H1 (cell line): Measurements from ENCODE around the gene MT1F. TPM values are rescaled to one million over a fixed set of nuclear protein-coding genes. Genes with fewer than 3 reads are reported as not detected.

Experiments
- HDAC2 ChIP-seq, 2 experiments: fragments of 300-600 bp in 1 of 2; sonication (generic) in 1 of 2; IDR thresholded peaks; 2 replicates each; pipeline ENCODE4 v1.6.1; 2011 to 2012; ENCODE audit warnings: low read depth in 2 of 2, low read length in 2 of 2, mild to moderate bottlenecking in 2 of 2, moderate library complexity in 2 of 2, borderline replicate concordance in 1 of 2, inconsistent platforms in 1 of 2
- JUND ChIP-seq: IDR thresholded peaks from 2 replicates; pipeline ENCODE4 v1.6.1; 2011; ENCODE audit warnings: mild to moderate bottlenecking, improper control_type of control experiment, low read length
- NANOG ChIP-seq: IDR thresholded peaks from 2 replicates; pipeline ENCODE4 v1.6.1; 2011; ENCODE audit warnings: low read length, low read depth, mild to moderate bottlenecking, inconsistent platforms; ENCODE audit not compliant: insufficient read depth, poor library complexity, severe bottlenecking
- SAP30 ChIP-seq: fragments of 300-600 bp; sonication (generic); IDR thresholded peaks from 2 replicates; pipeline ENCODE4 v1.7.1; 2012; ENCODE audit warnings: low read length, moderate library complexity, mild to moderate bottlenecking, inconsistent platforms; ENCODE audit not compliant: insufficient read depth, insufficient replicate concordance
- SIN3A ChIP-seq, 2 experiments: IDR thresholded peaks in 1 of 2; conservative IDR thresholded peaks in 1 of 2; 2 replicates each; pipeline ENCODE4 v1.6.1; 2011 to 2012; ENCODE audit warnings: low read length in 2 of 2, improper control_type of control experiment in 1 of 2, low read depth in 1 of 2, mild to moderate bottlenecking in 1 of 2
- TBP ChIP-seq: IDR thresholded peaks from 2 replicates; pipeline ENCODE4 v1.6.1; 2011; ENCODE audit warnings: low read depth, low read length, improper control_type of control experiment
- YY1 ChIP-seq: IDR thresholded peaks from 2 replicates; pipeline ENCODE4 v1.6.1; 2011; ENCODE audit warnings: low read depth, mild to moderate bottlenecking, low read length
- polyA plus RNA-seq, 7 experiments: library from polyadenylated mRNA; depleted of rRNA in 3 of 7; stranded (reverse) in 5 of 7; unstranded in 2 of 7; fragments of >200 nt in 5 of 7; fragments of 200-250 nt in 2 of 7; gene quantifications; 1 replicate in 5 of 7; 2 replicates in 1 of 7; 4 replicates in 1 of 7; pipeline versions ENCODE4 v1.2.1 to v1.2.3, GENCODE V29; 2011 to 2013; ENCODE audit warnings: missing spikeins in 2 of 7, mixed read lengths in 2 of 7
- total RNA-seq: library from RNA; stranded (reverse); fragmentation: NEBNext Ultra II Directional; extraction: Animal tissue kit (Norgen Biotek cat#: 25700); gene quantifications from 2 replicates; pipeline ENCODE4 v1.2.1, GENCODE V29; 2021

Gene MT1F
- total and polyA plus RNA-seq, 2 of the 8 experiments (the other 6 are each of a cell fraction or from before 2014, with no cell fraction given) = 5.9 to 20.8 TPM

DNA sequence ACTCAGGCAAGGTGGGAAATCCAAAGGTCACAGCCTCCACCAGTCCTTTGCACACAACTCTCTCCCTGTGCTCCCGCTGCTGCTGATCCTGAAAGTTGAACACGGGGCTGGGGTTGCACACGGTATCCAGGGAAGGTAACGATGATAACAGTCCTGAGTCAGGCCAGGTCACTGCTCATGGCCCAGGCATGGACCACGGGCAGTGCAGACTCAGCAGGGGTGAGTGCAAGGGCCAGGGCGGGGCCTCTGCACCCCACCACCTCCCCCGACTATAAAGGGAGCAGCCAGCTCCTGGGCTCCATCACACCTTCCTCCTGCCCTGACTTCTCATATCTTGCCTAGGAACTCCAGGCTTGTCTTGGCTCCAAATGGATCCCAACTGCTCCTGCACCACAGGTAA is 6.2 kb upstream of the MT1F start, which contains the start of gene MT1B (continued):
- no peak for TF ChIP-seq TBP
- TF ChIP-seq YY1 = no peak
- TF ChIP-seq NANOG = no peak
- no peak for TF ChIP-seq JUND
- TF ChIP-seq SIN3A (conservative IDR thresholded peaks at IDR 0.05 in 1 of 2, IDR thresholded peaks at IDR 0.05 in 1 of 2; ENCODE audit: low read depth in 1 of 2, low read length in 2 of 2) = no peak
- TF ChIP-seq HDAC2 (IDR thresholded peaks at IDR 0.05; ENCODE audit: borderline replicate concordance in 1 of 2, low read depth in 2 of 2, low read length in 2 of 2) = no peak
- no peak for TF ChIP-seq SAP30
